Adrenal gland (tissue), 12 donors: ENCODE measurements around the gene EHMT1. TPM values are rescaled to one million over a fixed set of nuclear protein-coding genes. Genes with fewer than 3 reads are reported as not detected.

Experiments
- DNase-seq, 7 donors: peaks; one replicate each; pipeline ENCODE4 v3.0.0-alpha.2; 2019 to 2020
- H3K27ac ChIP-seq, 5 donors: fragments of 200-600 bp; sonication (generic) in 4 of 5; 1 replicate in 3 of 5; 2 replicates in 2 of 5; pipeline versions ENCODE4 v1.5.1 to v1.8.0; 2016 to 2020; ENCODE audit warnings: mild to moderate bottlenecking in 1 of 5
- H3K27me3 ChIP-seq: fragments of 200-600 bp; 2 replicates; pipeline ENCODE4 v1.8.0; 2021
- H3K36me3 ChIP-seq, 2 donors: fragments of 200-600 bp; replicated peaks in 1 of 2; 1 replicate in 1 of 2; 2 replicates in 1 of 2; pipeline versions ENCODE4 v1.5.1 to v1.8.0; 2018 to 2022
- H3K4me1 ChIP-seq, 2 donors: fragments of 200-600 bp; replicated peaks in 1 of 2; 1 replicate in 1 of 2; 2 replicates in 1 of 2; pipeline versions ENCODE4 v1.5.1 to v1.8.0; 2018 to 2021
- H3K4me3 ChIP-seq, 4 donors: fragments of 200-600 bp; sonication (generic) in 3 of 4; one replicate each; pipeline ENCODE4 v1.5.1; 2016 to 2018
- H3K9me3 ChIP-seq, 3 donors: fragments of 200-600 bp; sonication (generic) in 1 of 3; replicated peaks in 1 of 3; 1 replicate in 2 of 3; 2 replicates in 1 of 3; pipeline versions ENCODE4 v1.5.1 to v1.8.0; 2016 to 2021
- POLR2A ChIP-seq, 2 donors: fragments of 450-650 bp; IDR thresholded peaks; one replicate each; pipeline ENCODE4 v1.6.1; 2017; ENCODE audit warnings: antibody characterized with exemption in 2 of 2, mild to moderate bottlenecking in 2 of 2, moderate library complexity in 1 of 2
- WGBS, 4 donors: extraction: QIAGEN DNeasy Blood & Tissue Kit in 2 of 4; methylation state at CpG; one replicate each; pipeline versions ENCODE4 v1.1.5 to v1.1.7; 2013 to 2017; 5-methylcytosine and 5-hydroxymethylcytosine counted together
- intact Hi-C, 2 donors: fragments of 100-400 bp; cut with DNase I; formaldehyde crosslinking; loops; one replicate each; pipeline versions ENCODE4 v1.14.1 to v1.15.0; 2022 to 2023
- polyA plus RNA-seq, 3 donors: library from polyadenylated mRNA; stranded (reverse); fragments of 200-250 nt in 2 of 3; fragments of 350-450 nt in 1 of 3; fragmentation: Illumina TruSeq in 1 of 3; extraction: RNeasy Lipid Tissue Mini Kit (QIAGEN cat#74804) in 1 of 3; gene quantifications; one replicate each; pipeline ENCODE4 v1.2.3, GENCODE V29; 2013 to 2014
- total RNA-seq, 9 donors: library from RNA; depleted of rRNA in 4 of 9; stranded (reverse); fragments of >200 nt in 4 of 9; fragments of 120-200 nt in 1 of 9; fragmentation: NEBNext Ultra II Directional in 1 of 9; extraction: Animal tissue kit (Norgen Biotek cat#: 25700) in 1 of 9; gene quantifications; one replicate each; pipeline versions ENCODE4 v1.1.0 to v1.2.4, GENCODE V29; 2013 to 2023
- TF ChIP-seq, protein P1 (sequence below), 6 experiments: fragments of 450-650 bp in 4 of 6; fragments of 200-600 bp in 2 of 6; sonication (generic) in 1 of 6; IDR thresholded peaks; 1 replicate in 5 of 6; 2 replicates in 1 of 6; pipeline versions ENCODE4 v1.5.1 to v1.8.0; 2016 to 2021; ENCODE audit warnings: antibody characterized with exemption in 6 of 6, mild to moderate bottlenecking in 2 of 6, moderate library complexity in 1 of 6
- donor health status: healthy with polysubstance abuse.
- donor health status: Bipolar disorder and iron deficiency.
- donor health status: DM: yes; HTN: yes; CAD: no.
- donor health status: DM: no; HTN: no; CAD: no.
- donor health status: DM: no; HTN: no; CAD: no.
- donor health status: DM: yes; HTN: yes; CAD: no.

The EHMT1 gene
- total and polyA plus RNA-seq, 12 donors: 42.0 to 171 (median 71.0) TPM

DNA sequence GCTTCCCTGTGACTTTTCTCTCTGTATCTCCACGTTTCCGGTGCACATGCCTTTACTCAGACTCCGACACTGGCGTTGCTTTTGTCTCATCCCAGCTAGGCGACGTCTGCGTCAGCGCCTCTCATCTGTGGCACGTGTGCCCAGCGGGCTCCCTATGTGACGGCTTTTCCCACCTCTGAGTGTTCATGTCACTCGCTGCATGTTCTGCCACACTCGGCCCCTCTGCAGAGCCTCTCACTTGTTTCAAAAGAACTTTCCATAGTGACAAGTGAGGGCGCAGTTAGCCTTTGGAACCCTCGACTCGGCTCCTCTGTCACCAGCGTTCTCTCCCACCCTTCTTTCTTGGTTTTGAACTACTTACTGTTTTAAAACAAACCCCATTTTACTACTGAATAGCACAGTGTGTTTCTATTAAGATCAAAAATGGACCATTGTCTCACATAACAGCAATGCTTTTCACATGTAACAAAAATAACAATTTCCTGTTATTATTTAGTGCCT lies 145.4 kb downstream of the EHMT1 start:
- no peak for TF ChIP-seq POLR2A (IDR thresholded peaks at IDR 0.05)
- TF ChIP-seq, protein P1, sequence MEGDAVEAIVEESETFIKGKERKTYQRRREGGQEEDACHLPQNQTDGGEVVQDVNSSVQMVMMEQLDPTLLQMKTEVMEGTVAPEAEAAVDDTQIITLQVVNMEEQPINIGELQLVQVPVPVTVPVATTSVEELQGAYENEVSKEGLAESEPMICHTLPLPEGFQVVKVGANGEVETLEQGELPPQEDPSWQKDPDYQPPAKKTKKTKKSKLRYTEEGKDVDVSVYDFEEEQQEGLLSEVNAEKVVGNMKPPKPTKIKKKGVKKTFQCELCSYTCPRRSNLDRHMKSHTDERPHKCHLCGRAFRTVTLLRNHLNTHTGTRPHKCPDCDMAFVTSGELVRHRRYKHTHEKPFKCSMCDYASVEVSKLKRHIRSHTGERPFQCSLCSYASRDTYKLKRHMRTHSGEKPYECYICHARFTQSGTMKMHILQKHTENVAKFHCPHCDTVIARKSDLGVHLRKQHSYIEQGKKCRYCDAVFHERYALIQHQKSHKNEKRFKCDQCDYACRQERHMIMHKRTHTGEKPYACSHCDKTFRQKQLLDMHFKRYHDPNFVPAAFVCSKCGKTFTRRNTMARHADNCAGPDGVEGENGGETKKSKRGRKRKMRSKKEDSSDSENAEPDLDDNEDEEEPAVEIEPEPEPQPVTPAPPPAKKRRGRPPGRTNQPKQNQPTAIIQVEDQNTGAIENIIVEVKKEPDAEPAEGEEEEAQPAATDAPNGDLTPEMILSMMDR (IDR thresholded peaks at IDR 0.05): no peak
- Histone ChIP-seq H3K27ac (no peak overlapping the region), H3K9me3 (no peaks in the 10 kb centered on the region), H3K27me3 (no peaks in the 10 kb centered on the region), H3K4me1 (peaks cover 24 to 25% of the 10 kb centered on the region in 2 donors), H3K4me3 (no peak overlapping the region), H3K36me3 (peaks cover 0 to 24% of the 10 kb centered on the region in 2 donors)
- intact Hi-C loops: loop anchor here in 1 of 2 donors (10.0 kb wide), 1 partner anchor 89 kb away; no protein-coding TSS in a partner anchor
- 90 to 94% (median 91%) methylated on average over 17 of the region's 17 CpGs for WGBS, 4 donors
- no peak for DNase-seq

DNA sequence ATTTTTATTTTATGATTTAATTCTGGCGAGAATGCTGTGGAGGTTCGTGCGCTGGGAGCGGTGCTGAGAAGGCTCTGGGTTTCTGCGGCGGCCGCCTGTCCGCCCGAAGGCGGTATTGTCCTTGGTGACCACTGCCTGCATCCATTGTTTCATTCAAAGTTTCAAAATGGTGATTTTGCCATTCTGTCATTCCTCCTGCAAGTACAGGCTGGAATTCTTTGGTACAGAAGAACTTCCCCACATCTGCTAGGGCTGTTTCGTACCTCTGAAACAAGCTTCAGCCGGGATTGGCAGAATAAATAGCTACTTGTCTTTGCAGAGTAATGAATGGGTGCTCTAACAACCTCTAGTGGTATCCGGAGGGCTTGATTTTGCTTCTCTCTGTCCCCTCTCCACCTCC lies 146.2 kb downstream of the EHMT1 start:
- Histone ChIP-seq H3K9me3 (no peaks in the 10 kb centered on the region), H3K27ac (no peak overlapping the region), H3K36me3 (peaks cover 0 to 18% of the 10 kb centered on the region in 2 donors), H3K4me1 (peaks cover 24 to 25% of the 10 kb centered on the region in 2 donors), H3K27me3 (no peaks in the 10 kb centered on the region), H3K4me3 (no peak overlapping the region)
- no peak for DNase-seq
- WGBS, 4 donors: 80 to 93% (median 88%) methylated on average over 13 of the region's 13 CpGs
- intact Hi-C loops: loop anchor here in 1 of 2 donors (10.0 kb wide), 1 partner anchor 90 kb away; no protein-coding TSS in a partner anchor
- TF ChIP-seq, protein P1 (IDR thresholded peaks at IDR 0.05): no peak
- TF ChIP-seq POLR2A (IDR thresholded peaks at IDR 0.05): no peak

DNA sequence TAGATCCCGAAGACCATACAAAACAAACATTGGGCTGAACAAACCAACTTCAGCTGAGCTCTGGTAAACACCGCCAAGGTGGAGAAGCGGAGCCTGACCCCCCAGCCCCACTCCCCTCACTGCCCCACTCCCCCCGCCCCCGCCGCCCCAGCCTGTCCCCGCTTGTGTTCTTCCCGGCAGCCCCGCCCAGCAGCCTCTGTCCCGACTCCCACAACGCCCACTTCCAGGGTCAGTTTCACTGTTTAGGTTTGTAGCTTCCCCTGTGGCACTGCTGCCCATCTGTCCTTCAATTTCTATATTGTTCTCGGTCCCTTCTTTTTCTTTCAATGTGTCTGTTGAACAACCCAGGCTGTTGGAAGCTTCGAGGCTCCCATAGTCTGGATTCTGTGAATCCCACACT lies 146.7 kb downstream of the EHMT1 start:
- DNase-seq: no peak
- Histone ChIP-seq H3K27ac (no peak overlapping the region), H3K9me3 (no peaks in the 10 kb centered on the region), H3K27me3 (no peaks in the 10 kb centered on the region), H3K4me1 (peaks cover 19 to 20% of the 10 kb centered on the region in 2 donors), H3K36me3 (peaks cover 0 to 18% of the 10 kb centered on the region in 2 donors), H3K4me3 (no peak overlapping the region)
- 73 to 79% (median 77%) methylated on average over 7 to 13 of the region's 13 CpGs for WGBS, 4 donors
- TF ChIP-seq POLR2A (IDR thresholded peaks at IDR 0.05): no peak
- TF ChIP-seq, protein P1 (IDR thresholded peaks at IDR 0.05): no peak
- intact Hi-C loops: loop anchor here in 1 of 2 donors (10.0 kb wide), 1 partner anchor 91 kb away; no protein-coding TSS in a partner anchor

DNA sequence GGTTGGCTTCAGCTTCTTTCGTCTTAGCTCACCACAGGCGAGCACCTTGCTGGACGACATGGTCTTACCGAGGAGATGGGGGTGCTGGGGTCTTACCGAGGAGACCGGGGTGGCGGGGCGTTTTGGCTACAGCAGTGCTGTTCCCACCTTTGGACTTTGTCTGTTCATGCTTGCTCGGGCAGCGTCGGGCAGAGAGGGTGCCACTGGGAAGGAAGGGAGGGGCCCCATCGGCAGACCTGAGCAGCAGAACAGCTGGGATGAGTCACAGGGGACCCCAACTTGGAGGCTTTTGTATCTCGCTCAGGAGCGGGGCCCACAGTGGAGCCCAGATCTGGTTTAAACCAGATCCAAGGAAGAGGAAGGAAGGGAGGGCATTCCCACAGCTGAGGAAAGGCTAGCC lies 152.8 kb downstream of the EHMT1 start:
- H3K4me1 ChIP-seq: no peaks in the 10 kb centered on the region
- H3K27ac ChIP-seq: no peak overlapping the region
- H3K36me3 ChIP-seq: peaks cover 0 to 28% of the 10 kb centered on the region in 2 donors
- WGBS, 4 donors: 87 to 93% (median 90%) methylated on average over 11 to 14 of the region's 14 CpGs
- TF ChIP-seq, protein P1 (IDR thresholded peaks at IDR 0.05): no peak
- no peak for TF ChIP-seq POLR2A (IDR thresholded peaks at IDR 0.05)
- intact Hi-C loops: no loop called here
- no peak for DNase-seq
- no peaks in the 10 kb centered on the region for H3K27me3 ChIP-seq
- no peak overlapping the region for H3K4me3 ChIP-seq
- H3K9me3 ChIP-seq: no peaks in the 10 kb centered on the region
